Stimulated activated naive CD8-positive, alpha-beta T cell treated with anti-CD3 and anti-CD28 coated beads, Interleukin-15, Interleukin-2, amounts not matched to agents 100 U/mL and 50 U/mL, for 24 hours (primary cell): ENCODE results near the gene LAMA2.
"Not testable (repeated sequence)": the region's sequence is repeated elsewhere in the genome, so short reads cannot be mapped to it uniquely, and the experiment has no call there.

Experiments
- ATAC-seq: fragments of 150-1000 bp; cut with Tn5 transposase; one replicate; pipeline ENCODE4 v1.10.0; 2021
- DNase-seq: peaks from one replicate; pipeline ENCODE4 v3.0.0; 2021

Gene LAMA2

GRCh38 chr6:129120856-129121638, 238.1 kb downstream of the LAMA2 start:
- DNase-seq (no peak), ATAC-seq (no peak)

- ATAC-seq = no peak
- DNase-seq = no peak
These were observed 241.4 kb downstream of the LAMA2 start for GRCh38 chr6:129124347-129124746.

- no peak for DNase-seq
- ATAC-seq = no peak
These were observed 247.2 kb downstream of the LAMA2 start for GRCh38 chr6:129130106-129130505.

- no peak for DNase-seq
- ATAC-seq = no peak
These were observed 248.2 kb downstream of the LAMA2 start for GRCh38 chr6:129130959-129131681.

- no peak for ATAC-seq
- no peak for DNase-seq
These were observed 250.8 kb downstream of the LAMA2 start for GRCh38 chr6:129133770-129134192.

GRCh38 chr6:129134535-129134934, 251.6 kb downstream of the LAMA2 start:
- ATAC-seq = no peak

GRCh38 chr6:129135451-129135850, 252.5 kb downstream of the LAMA2 start:
- ATAC-seq (no peak), DNase-seq (no peak)

More at GRCh38 chr6:129134535-129134934, 251.6 kb downstream of the LAMA2 start:
- no peak for DNase-seq

GRCh38 chr6:129136751-129137150, 253.8 kb downstream of the LAMA2 start:
- no peak for ATAC-seq
- DNase-seq = no peak

GRCh38 chr6:129138739-129139405, 255.9 kb downstream of the LAMA2 start:
- no peak for DNase-seq
- ATAC-seq = no peak

GRCh38 chr6:129140526-129140925, 257.6 kb downstream of the LAMA2 start:
- DNase-seq = no peak
- ATAC-seq = no peak

- ATAC-seq (no peak), DNase-seq (no peak)
These were observed 258.6 kb downstream of the LAMA2 start for GRCh38 chr6:129141499-129141898.

GRCh38 chr6:129146902-129147301, 264.0 kb downstream of the LAMA2 start:
- ATAC-seq (no peak), DNase-seq (no peak)

GRCh38 chr6:129150507-129150906, 267.6 kb downstream of the LAMA2 start:
- ATAC-seq (no peak), DNase-seq (no peak)

- no peak for DNase-seq
- no peak for ATAC-seq
These were observed 270.3 kb downstream of the LAMA2 start for GRCh38 chr6:129153257-129153656.

GRCh38 chr6:129159242-129159641, 276.3 kb downstream of the LAMA2 start:
- not testable (repeated sequence) for ATAC-seq, DNase-seq

- DNase-seq = no peak
- no peak for ATAC-seq
These were observed 279.7 kb downstream of the LAMA2 start for GRCh38 chr6:129162605-129163004.

- ATAC-seq (no peak), DNase-seq (no peak)
These were observed 280.6 kb downstream of the LAMA2 start for GRCh38 chr6:129163551-129163950.

- no peak for DNase-seq
- ATAC-seq = no peak
These were observed 281.1 kb downstream of the LAMA2 start for GRCh38 chr6:129164032-129164431.

- ATAC-seq, DNase-seq: not testable (repeated sequence)
These were observed 289.5 kb downstream of the LAMA2 start for GRCh38 chr6:129172279-129172995.

- no peak for DNase-seq
- no peak for ATAC-seq
These were observed 292.1 kb downstream of the LAMA2 start for GRCh38 chr6:129175066-129175465.

- no peak for DNase-seq
These were observed 294.9 kb downstream of the LAMA2 start for GRCh38 chr6:129177801-129178200.

GRCh38 chr6:129179283-129179682, 296.3 kb downstream of the LAMA2 start:
- ATAC-seq (no peak), DNase-seq (no peak)

More at GRCh38 chr6:129177801-129178200, 294.9 kb downstream of the LAMA2 start:
- no peak for ATAC-seq
